Prostate gland (tissue), 2 donors: ENCODE results near the gene ADRM1.

ENCODE experiments used
- POLR2A ChIP-seq: fragments of 450-650 bp; IDR thresholded peaks from one replicate; pipeline ENCODE4 v1.6.1; 2016; ENCODE audit warnings: antibody characterized with exemption, mild to moderate bottlenecking
- POLR2AphosphoS5 ChIP-seq: sonication (generic); formaldehyde crosslinking; IDR thresholded peaks from one replicate; pipeline ENCODE4 v1.6.1; 2017; ENCODE audit warnings: antibody characterized with exemption
- TF ChIP-seq, protein P1 (sequence below), 4 experiments: fragments of 200-600 bp in 2 of 4; fragments of 450-650 bp in 2 of 4; sonication (generic) in 2 of 4; IDR thresholded peaks; 1 replicate in 3 of 4; 2 replicates in 1 of 4; pipeline ENCODE4 v1.5.1; 2016 to 2019; ENCODE audit warnings: antibody characterized with exemption in 4 of 4, mild to moderate bottlenecking in 2 of 4, moderate library complexity in 2 of 4

DNA sequence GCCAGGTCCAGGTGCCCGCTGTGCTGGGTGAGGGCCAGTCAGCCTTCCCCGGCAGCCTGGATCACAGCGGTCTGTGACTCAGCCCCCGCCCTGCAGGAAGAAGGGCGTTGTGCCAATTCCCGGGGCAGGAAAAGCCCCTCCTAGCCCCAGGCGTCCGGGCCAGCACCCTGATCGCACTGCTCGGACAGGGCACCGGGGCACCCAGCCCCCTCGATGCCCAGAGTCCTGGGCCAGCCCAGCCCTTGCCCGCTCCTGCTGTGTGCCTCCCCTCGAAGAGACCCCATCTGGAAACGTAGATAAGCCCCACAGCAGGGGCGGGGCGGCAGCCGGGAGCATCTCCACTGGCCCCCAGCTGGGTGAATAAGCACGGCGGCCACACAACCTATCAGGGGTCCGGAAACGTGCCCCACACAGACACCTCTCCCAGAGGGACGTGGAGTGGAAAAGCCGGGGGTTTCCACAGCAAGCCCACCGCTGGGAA is 54.4 kb downstream of the ADRM1 start:
- TF ChIP-seq, protein P1, sequence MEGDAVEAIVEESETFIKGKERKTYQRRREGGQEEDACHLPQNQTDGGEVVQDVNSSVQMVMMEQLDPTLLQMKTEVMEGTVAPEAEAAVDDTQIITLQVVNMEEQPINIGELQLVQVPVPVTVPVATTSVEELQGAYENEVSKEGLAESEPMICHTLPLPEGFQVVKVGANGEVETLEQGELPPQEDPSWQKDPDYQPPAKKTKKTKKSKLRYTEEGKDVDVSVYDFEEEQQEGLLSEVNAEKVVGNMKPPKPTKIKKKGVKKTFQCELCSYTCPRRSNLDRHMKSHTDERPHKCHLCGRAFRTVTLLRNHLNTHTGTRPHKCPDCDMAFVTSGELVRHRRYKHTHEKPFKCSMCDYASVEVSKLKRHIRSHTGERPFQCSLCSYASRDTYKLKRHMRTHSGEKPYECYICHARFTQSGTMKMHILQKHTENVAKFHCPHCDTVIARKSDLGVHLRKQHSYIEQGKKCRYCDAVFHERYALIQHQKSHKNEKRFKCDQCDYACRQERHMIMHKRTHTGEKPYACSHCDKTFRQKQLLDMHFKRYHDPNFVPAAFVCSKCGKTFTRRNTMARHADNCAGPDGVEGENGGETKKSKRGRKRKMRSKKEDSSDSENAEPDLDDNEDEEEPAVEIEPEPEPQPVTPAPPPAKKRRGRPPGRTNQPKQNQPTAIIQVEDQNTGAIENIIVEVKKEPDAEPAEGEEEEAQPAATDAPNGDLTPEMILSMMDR (IDR thresholded peaks at IDR 0.05), result no peak
- TF ChIP-seq POLR2A, result no peak
- no peak for TF ChIP-seq POLR2AphosphoS5
